Measurements from ENCODE around the gene PELI2. TPM values are rescaled to one million over a fixed set of nuclear protein-coding genes. Genes with fewer than 3 reads are reported as not detected.

The PELI2 gene
- total RNA-seq, 4 donors from 2014 or later = 12.9 to 21.8 (median 17.6) TPM

DNA sequence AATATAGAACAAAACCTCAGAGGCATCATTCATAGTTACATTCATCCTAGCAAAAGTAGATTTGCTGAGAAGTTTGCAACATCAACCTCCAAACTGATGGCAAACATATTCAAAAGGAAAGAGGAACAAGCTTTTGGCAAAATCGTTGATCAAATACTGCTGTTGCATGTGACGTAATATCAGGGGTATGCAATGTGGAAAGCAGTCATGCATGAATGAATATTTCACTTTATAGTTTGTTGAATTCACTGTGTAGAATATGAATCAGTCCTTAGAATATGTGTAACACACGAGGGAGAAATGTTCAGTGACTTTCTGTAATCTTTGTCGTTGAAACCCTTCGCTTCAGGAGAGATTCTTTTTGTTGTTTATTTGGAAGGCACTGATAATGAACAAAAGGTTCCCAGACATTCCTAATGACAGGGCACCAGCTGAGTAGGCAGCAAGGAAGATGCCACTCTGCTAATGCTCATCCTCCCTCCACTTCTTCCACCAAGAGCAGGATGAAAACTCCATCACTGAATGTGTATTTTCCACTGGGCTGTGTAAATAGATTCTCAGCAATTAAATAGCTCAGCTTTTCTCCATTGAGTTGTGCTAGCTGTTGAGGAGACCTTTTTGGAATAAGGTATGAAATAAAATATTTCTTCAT, 126.1 kb downstream of the PELI2 start:
- TF ChIP-seq, protein P1, sequence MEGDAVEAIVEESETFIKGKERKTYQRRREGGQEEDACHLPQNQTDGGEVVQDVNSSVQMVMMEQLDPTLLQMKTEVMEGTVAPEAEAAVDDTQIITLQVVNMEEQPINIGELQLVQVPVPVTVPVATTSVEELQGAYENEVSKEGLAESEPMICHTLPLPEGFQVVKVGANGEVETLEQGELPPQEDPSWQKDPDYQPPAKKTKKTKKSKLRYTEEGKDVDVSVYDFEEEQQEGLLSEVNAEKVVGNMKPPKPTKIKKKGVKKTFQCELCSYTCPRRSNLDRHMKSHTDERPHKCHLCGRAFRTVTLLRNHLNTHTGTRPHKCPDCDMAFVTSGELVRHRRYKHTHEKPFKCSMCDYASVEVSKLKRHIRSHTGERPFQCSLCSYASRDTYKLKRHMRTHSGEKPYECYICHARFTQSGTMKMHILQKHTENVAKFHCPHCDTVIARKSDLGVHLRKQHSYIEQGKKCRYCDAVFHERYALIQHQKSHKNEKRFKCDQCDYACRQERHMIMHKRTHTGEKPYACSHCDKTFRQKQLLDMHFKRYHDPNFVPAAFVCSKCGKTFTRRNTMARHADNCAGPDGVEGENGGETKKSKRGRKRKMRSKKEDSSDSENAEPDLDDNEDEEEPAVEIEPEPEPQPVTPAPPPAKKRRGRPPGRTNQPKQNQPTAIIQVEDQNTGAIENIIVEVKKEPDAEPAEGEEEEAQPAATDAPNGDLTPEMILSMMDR (IDR thresholded peaks at IDR 0.05; ENCODE audit: low read depth) = no peak

DNA sequence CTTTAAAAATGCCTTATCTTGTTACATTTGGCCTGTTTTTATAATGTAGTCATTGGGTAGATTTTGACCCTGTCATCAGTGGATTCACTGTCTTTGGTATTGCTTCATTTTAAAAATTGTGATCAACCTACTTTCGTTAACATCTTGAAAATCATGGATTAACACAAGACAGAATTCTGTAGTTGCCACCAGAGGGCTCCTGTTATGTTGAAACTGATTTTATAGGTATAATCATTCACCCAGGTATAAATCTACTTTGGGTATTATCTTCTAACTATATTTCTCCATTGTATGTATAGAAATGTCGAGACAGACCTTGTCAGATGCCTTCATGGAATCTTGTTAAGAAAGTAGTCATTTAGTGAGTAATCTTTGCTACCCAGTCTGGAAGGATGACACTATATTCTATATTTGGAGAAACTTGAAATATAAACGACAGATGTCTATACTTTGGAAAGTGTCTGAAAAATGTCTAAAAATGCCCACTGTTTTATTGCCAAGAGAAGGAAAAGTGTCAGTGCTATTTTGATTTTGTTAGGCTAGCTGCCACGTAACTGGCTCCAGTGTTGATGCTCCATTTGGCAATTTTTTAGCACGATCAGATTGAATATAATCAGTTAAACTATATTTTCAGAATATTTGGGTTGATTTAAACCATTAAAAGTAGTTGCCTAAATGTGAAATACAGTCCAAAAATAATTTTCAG, 129.4 kb downstream of the PELI2 start:
- TF ChIP-seq, protein P1 (IDR thresholded peaks at IDR 0.05; ENCODE audit: low read depth) = no peak

DNA sequence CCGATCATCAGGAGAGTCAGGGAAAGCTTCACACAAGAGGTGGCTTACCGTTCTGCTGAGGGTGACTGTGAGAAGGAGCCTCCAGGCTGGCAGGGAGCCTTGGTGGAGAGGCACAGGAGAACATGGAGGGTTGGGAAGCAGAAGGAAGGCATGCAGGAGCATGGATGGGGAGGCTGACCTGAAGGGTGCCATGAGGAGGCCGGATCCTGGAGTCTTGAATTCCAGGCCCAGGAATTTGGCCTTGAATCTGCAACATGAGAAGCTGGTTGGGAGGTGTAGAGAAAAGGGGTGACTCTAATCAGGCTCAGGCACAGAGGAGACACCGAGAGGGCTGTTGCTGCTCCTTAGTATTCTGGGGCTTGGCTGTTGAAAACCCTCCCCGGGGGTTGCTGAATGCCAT, 130.2 kb downstream of the PELI2 start:
- TF ChIP-seq, protein P1 (IDR thresholded peaks at IDR 0.05; ENCODE audit: low read depth) = no peak

DNA sequence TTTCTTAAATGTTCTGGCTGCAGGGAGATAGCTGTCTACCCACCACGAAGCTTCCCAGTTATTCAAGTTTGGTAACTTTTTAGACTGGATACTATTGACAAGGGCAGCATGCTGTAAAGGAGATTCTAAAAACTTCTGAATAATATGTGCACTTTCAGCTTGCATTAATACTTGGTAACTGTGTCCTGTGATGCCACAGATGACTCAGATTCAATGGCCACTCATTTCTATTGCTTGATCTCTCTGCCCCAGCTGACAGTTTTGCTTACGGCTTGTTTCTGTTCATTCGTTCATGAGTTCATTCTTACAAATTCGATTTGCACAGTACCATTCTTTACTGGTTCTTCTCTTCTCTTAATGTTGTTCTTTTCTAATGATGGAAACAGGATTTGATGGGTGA, 142.8 kb downstream of the PELI2 start:
- TF ChIP-seq, protein P1 (IDR thresholded peaks at IDR 0.05; ENCODE audit: low read depth) = no peak

DNA sequence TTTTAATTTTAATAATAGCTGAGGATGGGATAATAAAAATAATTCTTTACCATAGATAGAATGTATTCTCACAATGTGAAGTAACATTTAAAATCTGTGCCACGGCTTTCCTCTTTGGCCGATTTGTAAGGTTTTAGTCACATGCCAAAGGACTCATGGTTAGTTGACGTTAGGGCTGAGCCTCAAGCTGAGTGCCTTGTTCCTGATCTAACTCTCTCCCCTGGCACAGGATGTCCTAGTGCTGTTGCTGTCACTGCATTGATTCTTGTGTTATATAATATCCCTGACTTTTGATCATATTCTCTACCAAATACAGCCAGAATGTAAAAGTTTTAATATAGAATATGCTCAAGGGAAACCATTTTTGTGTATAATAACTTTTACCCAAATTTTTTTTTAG, 144.3 kb downstream of the PELI2 start:
- TF ChIP-seq, protein P1 (IDR thresholded peaks at IDR 0.05; ENCODE audit: low read depth) = no peak

DNA sequence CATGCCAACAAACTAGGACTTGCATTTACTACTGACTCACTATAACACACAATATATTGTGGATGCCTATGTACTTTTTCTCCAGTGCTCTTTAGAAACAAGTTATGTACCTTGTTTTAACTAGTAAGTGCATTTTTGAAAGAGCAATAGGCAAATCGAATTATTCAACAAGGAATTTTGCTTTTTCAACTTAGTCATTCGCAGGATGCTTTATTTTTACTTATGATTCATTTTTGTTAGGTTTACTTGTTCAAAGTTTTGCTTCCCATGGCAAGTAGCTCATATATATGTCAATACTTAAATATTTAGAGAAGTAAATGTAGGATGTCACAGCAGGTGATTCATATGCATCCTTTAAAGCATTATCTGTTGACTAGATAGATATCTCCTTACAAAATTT, 149.8 kb downstream of the PELI2 start:
- TF ChIP-seq, protein P1 (IDR thresholded peaks at IDR 0.05; ENCODE audit: low read depth) = no peak

DNA sequence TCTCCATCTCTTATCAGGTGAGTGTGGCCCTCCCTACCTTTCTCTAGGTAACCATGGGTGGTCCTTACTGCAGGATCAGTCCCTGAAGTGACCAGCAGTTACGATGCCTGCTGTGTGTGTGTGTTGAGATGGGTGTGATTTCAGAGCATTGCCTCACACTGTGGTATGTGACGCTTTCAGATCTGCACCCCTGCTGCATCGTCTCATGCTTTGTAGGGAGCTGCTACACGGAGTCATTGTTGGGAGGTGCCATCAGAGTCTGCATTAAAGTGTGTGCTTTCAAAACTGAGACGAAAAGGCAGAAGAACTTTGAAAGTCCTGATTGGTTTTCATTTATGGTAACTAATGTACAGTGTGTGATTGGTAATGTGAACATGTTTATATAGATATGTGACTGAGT, 150.5 kb downstream of the PELI2 start:
- TF ChIP-seq, protein P1 (IDR thresholded peaks at IDR 0.05; ENCODE audit: low read depth) = no peak
